Heart left ventricle (tissue), 13 donors: ENCODE measurements around the gene GIGYF1.

Experiments used
- CTCF ChIP-seq, 12 donors: fragments of 200-600 bp; sonication (generic) in 4 of 12; IDR thresholded peaks; one replicate each; pipeline versions ENCODE4 v1.5.0 to v1.8.0; 2018 to 2022; ENCODE audit warnings: antibody characterized with exemption in 12 of 12, mild to moderate bottlenecking in 5 of 12
- POLR2A ChIP-seq, 2 donors: fragments of 450-650 bp; IDR thresholded peaks; one replicate each; pipeline ENCODE4 v1.6.1; 2017; ENCODE audit warnings: antibody characterized with exemption in 2 of 2, mild to moderate bottlenecking in 2 of 2, moderate library complexity in 2 of 2
- donor health status: ischemic (EF 13 %, LVEDD 7.1; RV severe dilation, severe dysfunction).
- donor health status: DM: no; HTN: yes; CAD: no.
- donor health status: DM: no; HTN: no; CAD: no.
- donor health status: ischemic (EF 25% LVEDD 6.9; RV normal size, moderate dysfunction).
- donor health status: ischemic (EF 25% LVEDD 5.7; RV mildly dilated, moderate dysfunction).
- donor health status: ischemic (EF 35%, LVEDD 5.7; RV mildly dilated, moderate dysfunction).
- donor health status: nonischemic (EF 11% LVEDD 7.7; RV severe dilation, severe dysfunction).
- donor health status: DM: yes; HTN: yes; CAD: no.
- donor health status: PGD.
- donor health status: ischemic (EF 29% LVEDD 5.4; RV normal size, mild dysfunction).
- donor health status: nonischemic (EF 23%, LVEDD 6.1; RV moderate dilation, normal function).

- TF ChIP-seq CTCF (IDR thresholded peaks at IDR 0.05) (no peak), POLR2A (IDR thresholded peaks at IDR 0.05) (no peak)
These were observed 17.3 kb upstream of the GIGYF1 start for GRCh38 chr7:100711369-100711768.
